B cell (primary cell): ENCODE measurements around the gene LTBP3. TPM values are rescaled to one million over a fixed set of nuclear protein-coding genes. Genes with fewer than 3 reads are reported as not detected.
A peak's percentile ranks its signal among the peaks of the same experiment; 100 is the strongest.

ENCODE experiments used
- ATAC-seq: fragments of 200-7000 bp; cut with Tn5 transposase; one replicate; pipeline ENCODE4 v1.10.0; 2021; ENCODE audit warnings: low read depth, mild to moderate bottlenecking, moderate number of reproducible peaks, moderate library complexity
- CTCF ChIA-PET: fragments of 350-600 bp; sonication (Branson Sonifier 250); formaldehyde crosslinking; loops from one replicate; lab custom pipeline; 2021; ENCODE audit warnings: antibody characterized with exemption, inconsistent platforms; lab: Charles Lee
- POLR2A ChIA-PET: fragments of 350-600 bp; sonication (Branson Sonifier 250); formaldehyde crosslinking; loops from one replicate; lab custom pipeline; 2021; ENCODE audit warnings: antibody characterized with exemption; lab: Charles Lee
- DNase-seq: peaks from one replicate; pipeline ENCODE4 v3.0.0; 2013
- H2AFZ ChIP-seq: 2 replicates; pipeline ENCODE4 v1.6.1; 2012; ENCODE audit warnings: mild to moderate bottlenecking, low read depth, low read length; ENCODE audit not compliant: insufficient read depth, poor library complexity, severe bottlenecking
- H3K27ac ChIP-seq, 2 donors: 1 replicate in 1 of 2; 2 replicates in 1 of 2; pipeline ENCODE4 v1.5.1; 2012 to 2013; ENCODE audit warnings: low read length in 2 of 2, mild to moderate bottlenecking in 2 of 2, moderate library complexity in 1 of 2
- H3K27me3 ChIP-seq, 4 experiments: fragments of 200-600 bp in 1 of 4; sonication (generic) in 1 of 4; replicated peaks in 1 of 4; 1 replicate in 2 of 4; 2 replicates in 2 of 4; pipeline versions ENCODE4 v1.6.1 to v1.7.0; 2013 to 2016; ENCODE audit warnings: low read length in 3 of 4, mild to moderate bottlenecking in 2 of 4, mixed read lengths in 1 of 4, moderate library complexity in 1 of 4; ENCODE audit not compliant: insufficient read depth in 4 of 4, control insufficient read depth in 3 of 4; ENCODE audit errors: control extremely low read depth in 1 of 4
- H3K36me3 ChIP-seq, 2 experiments: replicated peaks in 1 of 2; 1 replicate in 1 of 2; 2 replicates in 1 of 2; pipeline versions ENCODE4 v1.6.1 to v1.7.1; 2013; ENCODE audit warnings: low read length in 1 of 2; ENCODE audit not compliant: insufficient read depth in 2 of 2, control insufficient read depth in 1 of 2; ENCODE audit errors: control extremely low read depth in 1 of 2, extremely low read depth in 1 of 2
- H3K4me1 ChIP-seq, 2 donors: fragments of 200-600 bp in 1 of 2; sonication (generic) in 1 of 2; 1 replicate in 1 of 2; 2 replicates in 1 of 2; pipeline versions ENCODE4 v1.5.1 to v1.6.1; 2013 to 2017; ENCODE audit warnings: low read length in 2 of 2; ENCODE audit not compliant: control insufficient read depth in 2 of 2, insufficient read depth in 2 of 2
- H3K4me2 ChIP-seq: replicated peaks from 2 replicates; pipeline ENCODE3; 2012; ENCODE audit warnings: mild to moderate bottlenecking, low read depth, low read length; ENCODE audit not compliant: poor library complexity, severe bottlenecking
- H3K4me3 ChIP-seq, 5 experiments: fragments of 200-600 bp in 1 of 5; sonication (generic) in 1 of 5; 1 replicate in 3 of 5; 2 replicates in 2 of 5; pipeline versions ENCODE4 v1.5.1 to v1.7.0; 2011 to 2016; ENCODE audit warnings: low read length in 4 of 5, mild to moderate bottlenecking in 4 of 5, low read depth in 2 of 5, control low read depth in 1 of 5, moderate library complexity in 1 of 5; ENCODE audit not compliant: insufficient read depth in 1 of 5; ENCODE audit errors: control extremely low read depth in 1 of 5, extremely low read depth in 1 of 5
- H3K79me2 ChIP-seq: fragments of 200-600 bp; sonication (generic); one replicate; pipeline ENCODE4 v1.6.0; 2016; ENCODE audit warnings: low read length; ENCODE audit not compliant: control insufficient read depth, insufficient read depth
- H3K9ac ChIP-seq: fragments of 200-600 bp; sonication (generic); 2 replicates; pipeline ENCODE4 v1.6.1; 2017; ENCODE audit warnings: mild to moderate bottlenecking, low read length, moderate library complexity
- H3K9me3 ChIP-seq, 3 donors: one replicate each; pipeline versions ENCODE4 v1.6.1 to v1.7.1; 2013; ENCODE audit warnings: low read length in 2 of 3; ENCODE audit not compliant: control insufficient read depth in 2 of 3, insufficient read depth in 1 of 3; ENCODE audit errors: control extremely low read depth in 1 of 3
- H4K20me1 ChIP-seq: 2 replicates; pipeline ENCODE4 v1.6.0; 2012; ENCODE audit warnings: mild to moderate bottlenecking, low read length; ENCODE audit not compliant: insufficient read depth, control insufficient read depth, poor library complexity, severe bottlenecking
- H3K27ac Mint-ChIP-seq: one replicate; pipeline ENCODE4 v1.8.0; 2021; ENCODE audit warnings: mixed read lengths
- H3K27me3 Mint-ChIP-seq: one replicate; pipeline ENCODE4 v1.8.0; 2021; ENCODE audit warnings: mixed read lengths
- H3K4me1 Mint-ChIP-seq: one replicate; pipeline ENCODE4 v1.8.0; 2021; ENCODE audit warnings: mixed read lengths
- H3K4me3 Mint-ChIP-seq: one replicate; pipeline ENCODE4 v1.8.0; 2021; ENCODE audit warnings: mixed read lengths
- H3K9me3 Mint-ChIP-seq: one replicate; pipeline ENCODE4 v1.8.0; 2022; ENCODE audit warnings: mixed read lengths; ENCODE audit not compliant: insufficient read depth
- CTCF ChIP-seq: fragments of 200-600 bp; IDR thresholded peaks from one replicate; pipeline ENCODE4 v1.8.0; 2022; ENCODE audit warnings: antibody characterized with exemption, mild to moderate bottlenecking
- EZH2 ChIP-seq: IDR thresholded peaks from 2 replicates; pipeline ENCODE4 v1.6.1; 2012; ENCODE audit warnings: borderline replicate concordance, low read depth, mild to moderate bottlenecking, moderate library complexity, low read length; ENCODE audit not compliant: insufficient read depth, poor library complexity, severe bottlenecking
- WGBS: methylation state at CpG from one replicate; pipeline ENCODE4 v1.1.5; 2013; ENCODE audit warnings: missing lambda C conversion rate; ENCODE audit not compliant: insufficient coverage; 5-methylcytosine and 5-hydroxymethylcytosine counted together
- intact Hi-C: fragments of 100-400 bp; cut with micrococcal nuclease; formaldehyde crosslinking; loops from one replicate; pipeline ENCODE4 v1.10.0; 2022
- polyA plus RNA-seq: library from polyadenylated mRNA; depleted of rRNA; stranded (reverse); fragments of >200 nt; gene quantifications from 2 replicates; pipeline ENCODE4 v1.2.3, GENCODE V29; 2012
- total RNA-seq, 2 donors: library from RNA; stranded (reverse); fragments of 120-200 nt in 1 of 2; gene quantifications; 1 replicate in 1 of 2; 2 replicates in 1 of 2; pipeline versions ENCODE4 v1.2.3 to v1.2.4, GENCODE V29; 2013 to 2022

Gene LTBP3
- total and polyA plus RNA-seq, 2 donors (not counting 1 experiment from before 2014, with no cell fraction given): 65.1 to 69.0 TPM

- no peak for TF ChIP-seq CTCF
- TF ChIP-seq EZH2: no peak
- no peak overlapping the region for H3K27ac ChIP-seq
- H3K27me3 ChIP-seq: no peaks in the 10 kb centered on the region
- H3K36me3 ChIP-seq: peaks cover 1 to 69% of the 10 kb centered on the region in 2 experiments
- intact Hi-C loops: no loop called here
- no peak overlapping the region for H3K27ac Mint-ChIP-seq
- peak; percentile 40 for ATAC-seq
- no peaks in the 10 kb centered on the region for H3K27me3 Mint-ChIP-seq
- no peak overlapping the region for H3K4me3 ChIP-seq
- no peak for DNase-seq
- H3K4me2 ChIP-seq: no peak overlapping the region
- CTCF ChIA-PET: interaction anchor here (1.2 kb wide), 1 partner anchor 13 kb away, joined by 5 read pairs; no protein-coding TSS in a partner anchor
- peaks cover 0 to 14% (median 0%) of the 10 kb centered on the region in 3 donors for H3K9me3 ChIP-seq
- H3K4me1 ChIP-seq: peaks cover 29 to 30% of the 10 kb centered on the region in 2 donors
- H2AFZ ChIP-seq: no peak overlapping the region
- H3K4me1 Mint-ChIP-seq: peaks cover 42% of the 10 kb centered on the region
- WGBS: 96% methylated on average over 66 of the region's 67 CpGs
- peaks cover 38% of the 10 kb centered on the region for H4K20me1 ChIP-seq
- no peaks in the 10 kb centered on the region for H3K9me3 Mint-ChIP-seq
- H3K9ac ChIP-seq: no peak overlapping the region
- peaks cover 24% of the 10 kb centered on the region for H3K79me2 ChIP-seq
- POLR2A ChIA-PET: no interaction called here
- no peak overlapping the region for H3K4me3 Mint-ChIP-seq
Observed at GRCh38 chr11:65606876-65607613, 48.9 kb upstream of the LTBP3 start.

GRCh38 chr11:65604258-65604657 is 46.1 kb upstream of the LTBP3 start:
- no peak for TF ChIP-seq CTCF
- no peak for TF ChIP-seq EZH2
- no peak overlapping the region for H3K27ac Mint-ChIP-seq
- Histone ChIP-seq H3K4me2 (no peak overlapping the region), H3K27ac (no peak overlapping the region), H3K4me1 (peaks cover 11% of the 10 kb centered on the region in 2 donors), H2AFZ (no peak overlapping the region), H3K79me2 (no peaks in the 10 kb centered on the region), H3K36me3 (peaks cover 1 to 57% of the 10 kb centered on the region in 2 experiments), H3K9ac (no peak overlapping the region), H3K27me3 (no peaks in the 10 kb centered on the region), H4K20me1 (peaks cover 12% of the 10 kb centered on the region), H3K9me3 (peaks cover 0 to 14% (median 0%) of the 10 kb centered on the region in 3 donors), H3K4me3 (no peak overlapping the region)
- no peak overlapping the region for H3K4me3 Mint-ChIP-seq
- WGBS: 100% methylated on average over 1 of the region's 1 CpG
- H3K27me3 Mint-ChIP-seq: no peaks in the 10 kb centered on the region
- intact Hi-C loops: no loop called here
- no peak for DNase-seq
- peaks cover 21% of the 10 kb centered on the region for H3K4me1 Mint-ChIP-seq
- no peaks in the 10 kb centered on the region for H3K9me3 Mint-ChIP-seq
- ATAC-seq: no peak
- ChIA-PET CTCF (interaction anchor here (1.3 to 1.9 kb wide), 3 partner anchors 10 to 14 kb away, joined by 4 to 13 read pairs (median 5); partner anchors contain the start of gene MAP3K11), POLR2A (interaction anchor here (0.6 to 1.5 kb wide), 3 partner anchors 27 to 68 kb away, joined by 3 to 8 read pairs (median 6); partner anchors contain the start of gene FAM89B)
